Measurements from ENCODE around the gene MFNG.

Gene MFNG

DNA sequence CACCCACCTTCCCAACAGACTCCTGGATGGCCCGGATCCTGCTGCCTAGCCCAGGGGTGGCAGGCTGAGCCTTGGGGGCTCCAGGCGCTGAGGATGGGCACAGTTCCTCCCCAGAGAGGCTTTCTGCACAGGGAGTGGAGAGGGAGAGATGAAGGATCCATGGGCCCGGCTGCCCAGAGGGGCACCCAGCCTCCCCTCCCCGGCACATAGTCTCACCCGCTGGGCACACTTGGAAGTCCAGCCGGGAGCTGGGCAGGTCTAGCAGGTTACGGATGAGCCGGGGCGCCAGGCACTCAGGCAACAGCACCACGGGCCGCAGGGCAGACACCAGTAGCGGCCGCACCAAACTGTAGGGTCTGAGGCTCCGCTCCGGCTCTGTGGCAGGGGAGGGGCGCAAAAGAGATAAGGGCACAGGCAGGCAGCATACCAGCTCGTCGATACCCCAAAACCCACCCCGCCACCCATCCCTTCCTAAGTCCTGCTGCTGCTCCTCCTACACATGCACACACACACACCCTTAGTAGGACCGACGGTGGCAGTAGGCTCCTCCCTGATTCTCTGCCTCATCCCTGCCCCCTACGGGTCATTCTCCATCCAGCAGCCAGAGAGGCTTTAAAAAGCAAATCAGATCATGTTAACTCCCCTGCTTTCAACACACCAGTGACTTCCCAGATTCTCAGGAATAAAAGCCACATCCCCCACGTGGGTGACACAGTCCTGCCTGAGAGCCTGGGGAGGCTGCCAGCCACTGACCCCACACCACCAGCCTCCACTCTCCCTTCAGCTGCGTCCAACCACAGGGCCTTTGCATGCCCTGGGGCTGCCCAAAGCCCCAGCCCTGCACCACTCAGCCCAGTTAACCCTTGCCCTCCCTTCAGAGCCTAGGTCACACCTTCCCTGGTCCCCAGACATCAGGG, 6.5 kb upstream of the MFNG start:
- DNase-seq (ENCODE audit: low spot score), result no peak

DNA sequence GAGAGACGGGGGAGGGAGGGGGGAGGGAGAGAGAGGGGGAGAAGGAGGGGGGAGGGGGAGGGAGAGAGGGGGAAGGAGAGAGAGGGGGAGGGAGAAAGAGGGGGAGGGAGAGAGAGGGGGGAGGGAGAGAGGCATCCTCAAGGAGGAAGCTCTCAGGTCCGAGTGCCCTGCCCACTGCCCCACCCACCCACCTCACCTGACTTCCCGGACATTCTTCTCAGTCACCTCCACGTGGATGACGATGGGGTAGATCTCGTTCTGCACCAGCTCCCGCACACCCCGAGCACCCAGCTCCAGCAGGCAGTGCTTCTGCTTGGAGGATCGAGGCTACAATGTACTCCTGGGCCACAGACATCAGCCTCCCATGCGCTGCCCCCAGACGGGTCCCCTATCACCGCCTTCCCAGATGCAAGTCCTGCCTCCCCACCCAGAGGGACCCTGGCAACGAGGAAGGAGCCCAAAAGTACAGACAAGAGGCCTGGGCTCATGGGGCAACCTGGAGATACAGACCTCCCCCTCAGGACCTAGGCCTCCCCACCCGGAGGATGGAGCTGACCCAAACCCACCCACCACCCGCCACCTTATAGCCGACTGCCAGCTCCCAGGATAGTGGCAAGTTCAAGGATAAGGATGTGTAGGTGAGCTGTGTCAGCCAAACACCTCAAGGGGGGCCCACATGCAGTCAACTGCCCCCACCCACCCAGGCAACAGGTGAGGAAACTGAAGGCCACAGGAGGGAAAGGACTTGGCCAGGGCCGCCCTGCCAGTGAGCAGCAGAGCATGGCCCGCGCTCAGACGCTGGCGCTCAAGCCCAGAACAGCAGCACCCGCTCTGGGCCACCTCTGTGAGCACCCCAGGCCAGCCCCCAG, 5.6 kb upstream of the MFNG start:
- DNase-seq (ENCODE audit: low spot score), result no peak

DNA sequence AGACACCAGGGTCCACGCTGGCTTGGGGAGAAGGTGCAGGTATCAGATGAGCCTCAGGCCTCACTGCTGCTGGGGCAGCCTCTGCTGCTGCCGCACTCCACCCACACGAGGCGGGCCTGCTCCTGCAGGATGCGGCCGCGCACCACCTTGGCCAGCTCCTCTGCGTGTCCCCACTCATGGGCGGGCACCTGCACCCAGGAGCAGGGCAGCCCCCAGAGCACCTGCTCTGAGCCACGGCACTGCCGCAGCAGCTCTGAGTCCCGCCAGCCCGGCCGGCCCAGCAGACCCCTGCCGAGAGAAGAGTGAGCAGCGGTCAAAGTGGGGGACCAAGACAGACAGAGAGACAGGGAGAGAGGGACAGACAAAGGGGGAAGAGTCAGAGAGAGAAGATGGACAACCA, 4.9 kb upstream of the MFNG start:
- DNase-seq (ENCODE audit: low spot score), result no peak

DNA sequence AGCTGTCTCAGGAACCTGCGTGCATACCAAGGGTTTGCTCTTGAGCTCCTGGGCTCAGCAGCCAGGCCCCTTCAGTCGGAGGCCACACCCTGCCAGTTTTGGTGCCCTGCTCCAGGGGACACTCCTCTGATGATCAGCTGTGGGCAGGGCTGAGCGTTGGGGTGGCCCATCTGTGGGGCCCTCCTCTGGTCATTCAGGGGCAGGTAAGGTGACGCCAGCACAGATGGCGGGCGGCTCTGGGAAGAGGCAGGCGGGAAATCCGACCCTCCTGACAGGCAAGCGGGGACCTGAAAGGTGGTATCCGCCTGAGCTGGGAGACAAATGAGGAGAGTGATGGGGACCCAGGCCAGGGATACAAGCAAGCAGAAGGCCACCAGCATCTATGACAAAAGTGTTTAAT, 3.8 kb upstream of the MFNG start:
- DNase-seq (ENCODE audit: low spot score), result no peak

DNA sequence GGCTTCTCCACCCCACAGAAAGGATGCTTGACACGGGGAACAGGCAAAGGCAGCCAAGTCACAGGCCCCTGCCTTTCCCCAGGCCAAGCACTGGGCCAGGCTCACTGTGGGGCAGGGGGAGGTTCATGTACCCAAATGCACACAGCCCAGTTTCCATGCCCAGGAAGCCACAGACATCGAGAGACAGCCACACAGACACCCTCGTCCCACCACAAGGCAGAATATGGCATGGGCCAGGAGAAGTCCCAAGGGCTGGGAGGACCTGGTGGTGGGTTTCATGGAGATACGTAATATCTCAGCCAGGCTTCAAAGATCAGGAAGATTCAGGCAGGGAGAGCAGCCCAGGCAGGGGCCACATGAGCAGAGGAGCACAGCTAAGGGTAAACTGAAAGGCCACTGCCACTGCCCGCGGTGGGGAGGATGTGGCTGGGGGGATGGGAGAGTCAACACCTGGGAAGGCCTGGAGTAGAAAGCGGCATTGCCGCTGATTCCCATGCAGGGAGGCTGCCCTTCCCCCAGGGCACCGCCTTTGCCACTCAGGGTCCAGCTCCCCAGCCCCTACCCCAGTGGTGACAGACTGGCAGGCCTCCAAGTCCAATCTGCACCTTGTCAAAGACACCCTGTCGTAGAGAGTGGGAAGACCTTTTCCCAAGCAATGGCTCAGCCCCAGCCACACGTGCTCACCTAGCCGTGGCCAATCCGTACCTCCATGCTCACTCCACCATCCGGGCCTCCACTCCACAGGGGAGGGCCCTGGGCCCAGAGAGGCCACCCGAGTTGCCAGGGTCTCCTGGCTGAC, 2.4 kb upstream of the MFNG start:
- DNase-seq (ENCODE audit: low spot score), result no peak

DNA sequence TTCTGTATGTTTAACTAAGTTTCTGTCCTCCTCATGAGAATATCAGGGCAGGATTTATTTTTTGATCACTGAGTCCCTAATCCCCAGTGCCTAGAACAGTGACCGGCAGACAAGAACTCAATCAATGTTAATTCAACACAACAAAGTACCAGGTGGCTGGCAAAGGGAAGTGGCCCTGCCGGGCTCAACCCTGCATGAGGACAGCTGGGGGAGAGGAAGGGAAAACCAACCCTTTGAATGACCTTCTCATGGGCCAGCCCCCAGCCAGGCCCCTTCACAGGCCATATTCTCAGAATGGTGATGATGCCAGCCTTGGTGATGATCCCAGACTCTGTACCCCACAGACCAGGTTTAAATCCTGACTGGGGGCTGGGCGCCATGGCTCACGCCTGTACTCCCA, 1.4 kb upstream of the MFNG start:
- no peak for DNase-seq (ENCODE audit: low spot score)

DNA sequence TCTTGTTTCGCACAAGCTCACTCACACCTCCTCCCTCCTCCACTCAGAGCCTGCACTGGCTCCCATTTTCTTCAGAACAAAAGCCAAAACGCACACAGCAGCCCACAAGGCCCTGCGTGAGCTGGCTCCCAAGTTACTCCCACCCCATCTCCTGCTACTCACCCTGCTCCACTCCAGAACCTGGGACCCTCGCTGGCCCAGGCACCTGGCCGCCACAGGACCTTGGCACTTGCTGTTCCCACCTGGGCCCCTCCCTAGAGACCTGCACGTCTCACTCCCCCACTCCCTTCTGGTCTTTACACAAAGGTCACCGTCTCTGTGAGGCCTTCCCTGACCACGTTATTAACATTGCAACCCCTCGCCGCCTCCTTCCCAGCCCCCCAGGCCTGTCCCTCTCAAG, 945 bp upstream of the MFNG start:
- no peak for DNase-seq (ENCODE audit: low spot score)

DNA sequence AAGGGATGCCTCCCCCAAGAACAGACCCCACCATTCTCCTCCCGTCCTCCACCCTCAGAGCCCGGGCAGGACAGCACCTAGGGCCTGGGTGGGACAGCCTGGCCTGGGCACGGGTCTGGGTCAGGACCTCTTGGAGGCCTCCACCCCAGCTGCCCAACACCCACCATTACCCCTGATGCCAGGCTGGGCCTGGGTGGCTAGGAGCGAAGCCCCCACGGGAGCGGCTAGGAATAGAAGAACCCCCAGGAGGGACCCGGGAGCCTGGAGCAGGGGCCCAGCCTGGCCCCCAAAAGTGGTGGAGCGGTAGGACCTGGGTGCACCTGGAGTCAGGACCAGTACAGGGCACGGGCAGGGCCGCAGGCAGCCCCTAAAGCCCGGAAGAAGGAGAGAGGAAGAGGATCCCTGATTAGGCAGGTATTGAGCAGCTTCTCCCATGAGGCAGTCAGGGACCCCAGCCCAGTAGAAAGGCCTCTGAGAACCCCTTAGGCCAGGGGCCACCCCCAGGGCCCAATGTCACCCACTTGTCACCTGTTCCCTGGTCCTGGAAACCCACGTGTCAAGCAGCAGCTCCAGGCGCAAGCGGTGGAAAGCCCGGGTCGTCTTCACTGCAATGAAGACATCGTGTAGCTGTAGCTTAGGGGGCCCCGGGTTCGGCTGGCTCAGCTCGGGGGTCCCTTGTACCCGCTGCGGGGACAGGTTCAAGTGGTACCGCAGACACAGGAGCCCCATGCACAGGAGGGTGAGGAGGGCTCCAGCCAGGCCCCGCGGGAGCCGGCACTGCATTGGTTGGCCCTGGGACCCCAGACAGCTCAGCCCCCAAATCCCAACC, 575 bp downstream of the MFNG start:
- no peak for DNase-seq (ENCODE audit: low spot score)

DNA sequence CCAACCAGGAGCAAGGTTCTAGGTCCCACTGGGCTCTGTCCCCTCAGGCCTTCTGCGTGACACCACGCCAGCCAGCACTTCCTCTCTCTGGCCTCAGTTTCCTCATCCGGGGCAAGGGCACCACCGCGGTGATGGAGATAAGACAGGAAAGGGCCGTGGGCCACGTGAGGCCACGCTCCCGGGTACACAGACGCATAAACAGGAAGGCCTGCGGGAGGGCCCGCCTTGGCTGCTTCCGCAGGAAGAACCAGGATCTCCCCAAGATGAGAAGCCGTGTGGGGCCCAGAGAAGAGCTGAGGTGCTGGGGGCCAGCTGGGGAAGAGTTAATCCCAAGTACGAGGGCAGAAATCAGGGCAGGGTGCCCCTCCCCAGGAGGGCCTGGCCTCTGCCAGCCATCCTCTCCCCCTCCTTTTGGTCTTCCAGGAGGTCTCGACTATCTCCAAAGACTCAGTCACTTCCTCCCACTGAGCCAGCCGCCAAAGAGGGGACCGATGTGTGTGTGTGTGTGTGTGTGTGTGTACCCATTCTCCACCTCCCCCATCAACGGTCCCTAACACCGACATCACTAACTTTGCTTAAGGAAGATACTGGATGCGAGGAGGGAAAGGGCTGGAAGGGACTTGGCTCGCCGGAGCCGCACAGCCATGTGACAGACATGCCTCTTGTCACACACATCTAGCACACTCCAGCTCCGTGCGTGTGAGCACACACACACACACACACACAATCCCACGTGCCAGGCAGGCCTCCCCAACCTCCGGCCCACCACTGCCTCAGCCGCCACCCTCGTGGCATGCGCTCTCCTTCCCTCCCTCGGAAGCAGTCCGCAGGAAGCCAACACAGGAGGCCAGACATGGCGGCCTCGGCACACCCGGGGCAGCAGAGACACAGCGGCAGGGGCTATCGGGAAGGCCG, 1.4 kb downstream of the MFNG start:
- no peak for DNase-seq (ENCODE audit: low spot score)

DNA sequence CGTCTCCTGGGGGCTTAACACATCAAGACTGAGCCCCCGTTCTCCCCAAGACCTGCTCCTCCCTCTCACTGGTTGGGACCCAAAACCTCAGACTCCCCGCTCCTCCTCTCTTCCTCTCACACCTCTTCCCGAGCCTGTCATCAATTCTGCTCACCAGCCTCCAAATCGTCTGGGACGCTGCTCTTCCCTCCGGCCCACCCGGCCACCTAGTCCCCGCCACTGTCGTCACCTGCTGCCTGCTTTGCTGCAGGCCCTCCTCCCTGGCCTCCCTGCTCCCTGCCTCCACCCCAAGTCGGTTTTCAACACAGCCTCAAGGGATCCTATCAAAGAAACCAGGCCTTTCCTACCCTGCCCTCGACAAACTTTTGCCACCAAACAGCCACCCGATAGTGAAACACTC, 3.1 kb downstream of the MFNG start:
- DNase-seq (ENCODE audit: low spot score), result no peak

DNA sequence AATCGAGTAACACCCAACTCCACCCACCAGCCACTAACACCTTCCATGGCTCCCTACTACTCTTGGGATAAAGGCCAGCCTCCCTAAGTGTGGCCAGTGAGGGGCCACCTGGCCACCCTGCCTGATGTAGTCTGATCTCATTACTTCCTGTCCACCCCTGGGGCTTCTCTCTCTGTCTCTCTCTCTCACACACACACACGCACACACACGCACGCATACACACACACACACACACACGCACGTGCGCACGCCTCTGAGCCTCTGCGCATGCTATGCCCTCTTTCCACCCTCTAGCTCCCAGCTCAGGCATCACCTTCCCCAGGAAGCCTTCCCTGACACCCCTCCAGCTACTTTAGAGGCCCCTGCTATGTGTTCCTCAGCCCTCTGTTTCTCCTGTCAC, 3.9 kb downstream of the MFNG start:
- DNase-seq (ENCODE audit: low spot score), result no peak

DNA sequence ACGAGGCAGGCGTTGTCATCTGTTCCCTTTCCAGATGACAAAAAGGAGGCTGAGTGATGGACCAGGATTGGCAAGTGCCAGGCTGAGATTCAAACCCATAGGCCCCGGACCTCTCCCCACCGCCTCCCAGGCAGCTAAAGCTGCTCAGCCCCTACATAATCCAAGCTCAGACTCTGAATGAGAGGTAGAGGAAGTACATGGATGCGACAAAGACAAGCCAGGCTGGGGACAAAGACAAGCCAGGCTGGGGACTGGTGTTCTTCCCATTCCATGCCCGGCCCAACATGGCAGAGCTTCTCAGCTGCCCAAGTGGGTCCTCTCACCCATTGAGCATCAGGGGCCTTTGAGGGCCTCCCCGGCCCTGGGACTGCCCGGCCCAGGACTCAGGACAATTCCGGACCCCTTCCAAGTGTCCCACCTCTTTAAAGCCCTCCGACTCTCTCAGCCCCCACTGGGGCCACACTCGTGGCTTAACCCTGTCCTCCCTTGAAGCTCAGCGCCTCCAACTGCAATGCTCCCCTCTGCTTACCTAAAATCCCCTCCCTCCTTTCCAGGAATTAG, 4.8 kb downstream of the MFNG start:
- no peak for DNase-seq (ENCODE audit: low spot score)

DNA sequence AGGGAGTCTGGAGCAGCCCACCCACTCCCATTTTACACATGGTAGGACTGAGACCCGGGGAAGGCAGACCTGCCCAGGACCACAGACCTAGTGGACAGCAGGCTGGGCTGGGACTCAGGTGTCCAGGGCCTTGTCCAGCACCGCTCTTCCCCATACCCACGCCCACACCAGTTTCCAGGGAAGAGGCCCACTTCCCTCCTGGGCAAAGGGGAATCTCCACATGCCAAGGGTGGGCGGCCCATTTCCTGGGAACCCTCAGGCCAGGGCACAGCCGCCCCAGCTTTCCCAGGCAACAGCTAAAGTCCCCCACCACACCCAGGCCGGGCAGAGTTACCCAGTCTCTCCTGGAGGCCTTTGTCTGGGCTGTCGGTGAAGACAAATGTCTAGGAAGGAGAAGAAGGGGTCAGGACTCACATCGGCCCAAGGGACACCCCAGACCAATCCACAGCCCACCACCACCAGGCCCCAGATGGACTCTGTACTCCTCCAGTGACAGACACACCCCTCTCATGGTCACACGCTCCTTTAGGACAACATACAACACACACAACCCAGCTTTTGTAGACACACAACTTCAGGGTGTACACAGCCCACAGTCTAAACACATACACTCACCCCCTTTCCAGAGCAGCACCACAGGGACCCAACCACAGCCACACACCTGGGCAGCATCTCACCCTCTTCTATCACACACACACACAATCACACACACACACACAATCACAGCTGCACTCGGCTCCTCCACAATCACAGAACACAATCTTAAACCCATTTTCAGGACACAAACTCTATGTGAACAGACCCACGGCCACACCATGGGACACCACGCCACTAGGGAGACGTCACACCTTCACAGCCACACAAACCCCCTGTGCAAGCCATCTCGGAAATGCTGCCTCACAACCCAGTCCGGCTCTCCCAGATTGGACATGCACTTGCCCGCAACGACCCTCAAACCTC, 5.5 kb downstream of the MFNG start:
- DNase-seq (ENCODE audit: low spot score), result no peak

DNA sequence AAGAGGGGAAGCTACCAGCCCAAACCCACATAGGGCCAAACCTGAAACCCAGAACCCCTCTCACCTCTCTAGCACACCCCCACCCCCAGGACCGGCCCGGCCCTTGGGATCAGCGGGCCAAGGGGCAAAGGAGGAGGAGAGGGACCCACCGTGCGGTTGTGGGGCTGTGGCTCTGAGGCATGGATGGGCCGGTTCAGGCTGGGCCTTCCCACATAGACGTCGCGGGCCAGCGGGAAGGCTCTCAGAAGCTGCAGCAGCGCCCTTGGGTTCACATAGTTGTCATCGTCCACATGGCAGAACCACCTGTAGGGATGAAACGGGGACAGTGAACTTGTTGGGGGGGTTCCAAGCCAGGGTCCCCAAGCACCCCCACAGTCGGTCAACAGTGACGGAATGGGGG, 7.0 kb downstream of the MFNG start:
- no peak for DNase-seq (ENCODE audit: low spot score)

DNA sequence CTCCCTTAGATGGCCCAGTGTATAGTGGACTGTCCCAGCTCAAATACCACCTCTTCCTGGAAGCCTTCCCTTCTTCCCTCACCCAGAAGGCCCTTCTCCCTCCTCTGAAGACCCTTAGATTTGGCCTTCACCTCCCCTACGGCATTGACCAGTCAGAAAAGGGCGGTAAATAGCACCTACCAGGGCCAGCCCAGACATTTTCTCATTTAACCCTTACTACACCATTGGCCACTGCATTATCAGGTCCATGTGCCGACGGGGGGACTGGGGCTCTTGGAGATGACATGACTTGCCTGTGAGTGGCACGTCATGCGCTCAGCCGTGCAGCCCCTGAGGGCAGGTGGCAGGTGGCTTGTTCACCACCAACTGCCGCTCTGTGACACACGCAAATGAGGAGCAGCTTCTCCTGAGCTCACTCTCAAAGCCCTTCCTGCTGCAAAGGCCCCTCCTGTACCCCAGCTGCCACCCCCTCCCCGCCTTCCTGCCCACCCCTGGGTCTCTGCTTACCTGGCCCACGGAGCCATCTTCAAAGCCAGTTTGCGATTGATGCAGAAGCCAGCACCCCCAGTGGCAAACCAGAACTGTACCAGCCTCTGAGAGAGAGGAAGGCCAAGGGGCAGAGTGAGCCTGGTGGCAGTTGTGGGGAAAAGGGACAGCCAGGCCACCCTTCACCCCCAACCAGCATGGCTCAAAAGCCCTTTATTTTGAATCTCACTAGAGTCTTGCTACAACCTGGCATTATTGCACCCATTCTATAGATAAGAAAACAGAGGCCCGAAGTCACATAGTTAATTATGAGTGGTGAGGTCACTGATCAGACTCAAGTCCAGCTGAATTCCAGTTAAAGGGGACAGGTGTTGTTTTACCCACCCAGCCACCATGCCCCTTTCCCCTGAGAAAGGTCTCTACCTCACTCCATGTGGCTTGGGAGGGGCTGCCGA, 9.5 kb downstream of the MFNG start:
- DNase-seq (ENCODE audit: low spot score), result no peak

DNA sequence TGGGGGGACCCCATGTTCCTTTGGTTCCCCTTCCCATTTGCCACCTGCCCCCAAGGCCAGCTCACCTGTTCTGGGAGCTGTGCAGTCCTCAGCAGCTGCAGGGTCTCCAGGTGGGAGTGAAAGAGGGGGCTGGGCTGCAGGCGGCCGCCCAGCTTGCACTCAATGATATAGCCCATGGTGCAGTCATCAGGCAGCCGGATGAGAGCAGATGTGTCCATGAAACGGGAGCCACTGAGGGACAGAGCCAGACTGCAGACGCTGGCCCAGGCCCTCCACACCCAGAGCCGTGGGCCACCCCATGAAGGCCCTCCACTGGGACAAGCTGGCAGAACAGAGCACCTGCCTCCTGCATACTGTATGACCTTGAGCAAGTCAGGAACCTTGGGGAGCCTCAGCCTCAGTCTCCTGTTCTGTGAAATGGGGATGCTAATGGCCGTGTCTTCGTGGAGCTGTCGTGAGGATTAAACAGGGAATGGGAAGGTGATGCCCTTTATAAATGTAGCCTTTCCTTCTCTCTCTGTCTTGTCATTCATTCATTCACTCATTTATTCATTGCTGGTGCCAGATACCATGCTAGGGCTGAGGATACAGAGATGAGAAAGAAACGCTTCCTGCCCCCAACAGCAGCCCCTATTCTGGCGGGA, 11.6 kb downstream of the MFNG start:
- no peak for DNase-seq (ENCODE audit: low spot score)

DNA sequence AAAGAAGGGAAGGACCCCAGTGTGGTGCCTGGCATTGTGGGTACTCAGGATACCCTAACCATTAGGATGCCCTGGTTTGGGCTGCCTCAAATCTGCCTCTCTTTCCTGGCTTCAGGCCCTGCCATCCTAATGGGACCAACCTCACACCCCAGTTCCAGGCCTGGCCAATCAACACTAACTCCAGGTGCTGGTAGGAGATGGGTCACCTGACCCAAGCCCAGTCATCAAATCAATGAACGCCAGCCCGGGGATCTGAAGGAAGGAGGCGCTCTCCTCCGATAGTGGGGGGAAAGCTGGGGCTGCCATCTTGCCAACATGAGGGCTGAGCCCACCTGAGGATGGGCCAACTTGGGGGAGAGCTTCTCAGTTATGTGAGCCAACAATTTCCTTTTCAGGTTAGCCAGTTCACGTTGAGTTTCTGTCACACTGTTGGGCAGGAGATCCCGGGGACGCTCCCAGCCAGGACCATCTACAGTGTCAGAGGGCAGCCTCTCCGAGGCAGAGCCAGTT, 12.7 kb downstream of the MFNG start:
- no peak for DNase-seq (ENCODE audit: low spot score)
